IMR-90 (cell line): Measurements from ENCODE around the gene VEGFC.

Experiments used
- CEBPB ChIP-seq: IDR thresholded peaks from 2 replicates; pipeline ENCODE4 v1.6.1; 2012; ENCODE audit warnings: low read depth, low read length, improper control_type of control experiment
- CHD1 ChIP-seq: IDR thresholded peaks from 2 replicates; pipeline ENCODE4 v1.6.1; 2012; ENCODE audit warnings: low read depth, low read length, improper control_type of control experiment
- FOS ChIP-seq: fragments of 150-350 bp; IDR thresholded peaks from 2 replicates; pipeline ENCODE4 v1.6.1; 2016; ENCODE audit warnings: low read depth, low read length
- MAFK ChIP-seq: IDR thresholded peaks from 2 replicates; pipeline ENCODE4 v1.6.1; 2012; ENCODE audit warnings: low read depth, low read length, improper control_type of control experiment
- MAZ ChIP-seq: IDR thresholded peaks from 2 replicates; pipeline ENCODE4 v1.6.1; 2012; ENCODE audit warnings: low read depth, mild to moderate bottlenecking, low read length, improper control_type of control experiment, moderate library complexity, borderline replicate concordance
- MXI1 ChIP-seq: IDR thresholded peaks from 2 replicates; pipeline ENCODE4 v1.6.1; 2012; ENCODE audit warnings: low read depth, mild to moderate bottlenecking, low read length, moderate library complexity, borderline replicate concordance
- POLR2A ChIP-seq: IDR thresholded peaks from 2 replicates; pipeline ENCODE4 v1.6.1; 2012; ENCODE audit warnings: mild to moderate bottlenecking, low read depth, low read length
- TF ChIP-seq, protein P1 (sequence below): conservative IDR thresholded peaks from 2 replicates; pipeline ENCODE4 v1.5.1; 2012; ENCODE audit warnings: mild to moderate bottlenecking, low read depth, low read length, improper control_type of control experiment
- TF ChIP-seq, protein P2 (sequence below): fragments of 150-350 bp; IDR thresholded peaks from 2 replicates; pipeline ENCODE4 v1.6.1; 2017; ENCODE audit warnings: mild to moderate bottlenecking, antibody characterized with exemption, low read length, low read depth

- TF ChIP-seq, protein P1, sequence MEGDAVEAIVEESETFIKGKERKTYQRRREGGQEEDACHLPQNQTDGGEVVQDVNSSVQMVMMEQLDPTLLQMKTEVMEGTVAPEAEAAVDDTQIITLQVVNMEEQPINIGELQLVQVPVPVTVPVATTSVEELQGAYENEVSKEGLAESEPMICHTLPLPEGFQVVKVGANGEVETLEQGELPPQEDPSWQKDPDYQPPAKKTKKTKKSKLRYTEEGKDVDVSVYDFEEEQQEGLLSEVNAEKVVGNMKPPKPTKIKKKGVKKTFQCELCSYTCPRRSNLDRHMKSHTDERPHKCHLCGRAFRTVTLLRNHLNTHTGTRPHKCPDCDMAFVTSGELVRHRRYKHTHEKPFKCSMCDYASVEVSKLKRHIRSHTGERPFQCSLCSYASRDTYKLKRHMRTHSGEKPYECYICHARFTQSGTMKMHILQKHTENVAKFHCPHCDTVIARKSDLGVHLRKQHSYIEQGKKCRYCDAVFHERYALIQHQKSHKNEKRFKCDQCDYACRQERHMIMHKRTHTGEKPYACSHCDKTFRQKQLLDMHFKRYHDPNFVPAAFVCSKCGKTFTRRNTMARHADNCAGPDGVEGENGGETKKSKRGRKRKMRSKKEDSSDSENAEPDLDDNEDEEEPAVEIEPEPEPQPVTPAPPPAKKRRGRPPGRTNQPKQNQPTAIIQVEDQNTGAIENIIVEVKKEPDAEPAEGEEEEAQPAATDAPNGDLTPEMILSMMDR: no peak
- TF ChIP-seq MXI1 (no peak), CEBPB (no peak), POLR2A (no peak), MAZ (no peak), FOS (no peak), MAFK (no peak), CHD1 (no peak)
- TF ChIP-seq, protein P2, sequence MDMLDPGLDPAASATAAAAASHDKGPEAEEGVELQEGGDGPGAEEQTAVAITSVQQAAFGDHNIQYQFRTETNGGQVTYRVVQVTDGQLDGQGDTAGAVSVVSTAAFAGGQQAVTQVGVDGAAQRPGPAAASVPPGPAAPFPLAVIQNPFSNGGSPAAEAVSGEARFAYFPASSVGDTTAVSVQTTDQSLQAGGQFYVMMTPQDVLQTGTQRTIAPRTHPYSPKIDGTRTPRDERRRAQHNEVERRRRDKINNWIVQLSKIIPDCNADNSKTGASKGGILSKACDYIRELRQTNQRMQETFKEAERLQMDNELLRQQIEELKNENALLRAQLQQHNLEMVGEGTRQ: no peak
Observed at GRCh38 chr4:176690716-176691115, 102.0 kb downstream of the VEGFC start.
